GM21526 (cell line): ENCODE results near the gene ERBB3.
"Not testable (repeated sequence)": the region's sequence is repeated elsewhere in the genome, so short reads cannot be mapped to it uniquely, and the experiment has no call there.

ENCODE experiments used
- ATAC-seq: cut with Tn5 transposase; IDR thresholded peaks from one replicate; pipeline ENCODE4 v1.9.1; 2021; ENCODE audit warnings: moderate library complexity; ENCODE audit not compliant: unreplicated experiment, low FRiP score

The ERBB3 gene

DNA sequence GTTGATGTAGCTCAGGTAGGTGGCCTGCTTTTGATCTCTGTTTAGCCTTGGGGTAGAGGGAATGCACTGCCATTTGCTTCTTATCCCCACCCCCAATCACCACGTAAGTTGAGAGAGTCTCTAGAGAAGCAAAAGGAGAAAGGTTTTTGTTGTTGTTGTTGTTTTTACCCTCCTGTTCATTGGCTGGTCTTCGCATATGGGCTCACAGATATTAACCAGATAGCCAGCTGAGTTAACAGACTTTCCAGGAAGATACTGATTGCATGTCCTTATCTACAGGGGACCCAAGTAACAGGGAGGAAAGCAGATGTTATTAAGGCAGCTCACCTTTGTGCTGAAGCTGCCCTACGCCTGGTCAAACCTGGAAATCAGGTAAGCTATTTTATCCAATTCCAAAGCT is 27.3 kb downstream of the ERBB3 start:
- ATAC-seq, result no peak

DNA sequence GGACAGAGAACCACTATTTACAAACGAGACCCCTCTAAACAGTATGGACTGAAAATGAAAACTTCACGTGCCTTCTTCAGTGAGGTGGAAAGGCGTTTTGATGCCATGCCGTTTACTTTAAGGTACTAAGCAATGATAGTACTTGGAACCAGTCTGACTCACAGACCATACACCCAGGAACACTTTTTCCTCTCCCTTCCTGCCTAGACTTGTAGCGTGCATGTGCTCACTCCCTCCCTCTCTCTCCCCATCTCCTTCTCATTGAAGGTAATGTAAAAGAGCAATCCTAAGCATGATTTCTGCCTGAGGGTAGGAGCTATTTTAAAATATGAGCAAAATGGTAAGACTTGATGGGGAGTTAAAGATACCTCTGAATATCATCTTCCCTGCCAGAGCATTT is 30.6 kb downstream of the ERBB3 start:
- no peak for ATAC-seq

GRCh38 chr12:56114084-56114483 is 34.1 kb downstream of the ERBB3 start:
- ATAC-seq, result no peak

DNA sequence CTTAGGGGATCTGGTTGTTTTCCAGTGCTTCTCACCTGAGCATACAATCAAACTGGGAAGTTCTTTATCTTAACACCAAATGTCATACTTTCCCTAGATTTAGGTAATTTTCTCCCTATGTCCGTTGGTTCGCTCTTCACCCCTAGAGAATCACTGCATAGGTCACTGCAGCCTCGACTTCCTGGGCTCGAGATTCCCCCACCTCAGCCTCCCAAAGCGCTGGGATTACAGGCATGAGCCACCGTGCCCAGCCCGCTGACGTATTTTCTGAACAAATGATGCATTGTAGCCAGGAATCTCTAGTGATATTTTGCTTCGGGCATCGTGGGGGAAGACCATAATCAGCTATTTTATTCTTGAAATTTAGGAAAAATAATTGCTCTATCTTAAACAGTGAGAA is 35.4 kb downstream of the ERBB3 start:
- no peak for ATAC-seq

DNA sequence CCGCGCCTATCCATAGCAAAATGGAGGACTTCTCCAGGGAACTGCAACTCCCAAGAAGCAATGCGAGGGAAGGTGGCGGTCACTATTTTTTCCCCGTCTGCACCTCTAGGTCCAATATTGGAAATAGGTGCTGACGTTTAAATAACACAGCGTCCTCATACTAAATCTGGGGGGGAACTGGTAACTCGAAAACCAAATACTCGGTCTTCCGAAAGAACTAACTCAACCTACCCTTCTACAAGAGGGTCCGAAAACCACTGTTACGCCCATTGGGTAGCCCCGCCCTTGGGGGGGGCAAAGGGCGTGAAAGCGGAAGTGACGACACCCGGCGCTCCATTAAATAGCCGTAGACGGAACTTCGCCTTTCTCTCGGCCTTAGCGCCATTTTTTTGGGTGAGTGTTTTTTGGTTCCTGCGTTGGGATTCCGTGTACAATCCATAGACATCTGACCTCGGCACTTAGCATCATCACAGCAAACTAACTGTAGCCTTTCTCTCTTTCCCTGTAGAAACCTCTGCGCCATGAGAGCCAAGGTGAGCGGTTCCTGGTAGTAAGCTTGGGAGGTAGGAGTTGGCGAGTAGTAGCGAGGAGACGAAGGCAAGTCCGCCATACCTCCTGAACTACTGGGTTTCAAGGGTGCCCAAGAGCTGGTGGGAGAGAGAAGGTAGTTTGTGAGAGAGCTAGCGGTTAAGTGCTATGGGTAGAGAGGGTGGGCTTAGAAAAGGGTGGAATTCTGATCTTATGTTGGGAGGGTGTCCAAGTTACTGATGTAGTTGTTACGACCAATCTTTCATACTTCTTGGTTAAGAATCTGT is 36.5 kb downstream of the ERBB3 start, which contains the start of gene RPL41:
TSS of gene RPL41 (plus strand) at position 367 of the 815 bp plus-strand sequence.
- ATAC-seq, result peak; percentile 34

DNA sequence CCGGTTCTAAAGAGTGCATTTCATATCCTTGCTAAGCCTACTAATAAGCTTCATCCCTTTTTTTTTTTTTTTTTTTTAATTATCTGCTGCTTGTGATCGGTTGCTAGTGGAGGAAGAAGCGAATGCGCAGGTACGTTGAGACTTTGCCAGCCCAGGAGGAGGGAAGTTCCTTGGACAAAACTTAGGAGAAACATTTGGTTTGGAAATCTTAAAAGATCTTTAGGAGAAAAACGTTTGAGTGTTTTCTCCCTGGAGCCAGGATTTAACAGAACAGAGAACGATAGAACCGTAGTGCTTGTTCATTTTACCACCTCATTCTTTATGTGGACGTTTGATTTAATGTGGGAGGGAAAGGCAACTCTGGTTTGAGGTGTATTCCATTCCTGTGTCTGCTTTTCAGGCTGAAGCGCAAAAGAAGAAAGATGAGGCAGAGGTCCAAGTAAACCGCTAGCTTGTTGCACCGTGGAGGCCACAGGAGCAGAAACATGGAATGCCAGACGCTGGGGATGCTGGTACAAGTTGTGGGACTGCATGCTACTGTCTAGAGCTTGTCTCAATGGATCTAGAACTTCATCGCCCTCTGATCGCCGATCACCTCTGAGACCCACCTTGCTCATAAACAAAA is 37.2 kb downstream of the ERBB3 start:
- ATAC-seq, result not testable (repeated sequence)

DNA sequence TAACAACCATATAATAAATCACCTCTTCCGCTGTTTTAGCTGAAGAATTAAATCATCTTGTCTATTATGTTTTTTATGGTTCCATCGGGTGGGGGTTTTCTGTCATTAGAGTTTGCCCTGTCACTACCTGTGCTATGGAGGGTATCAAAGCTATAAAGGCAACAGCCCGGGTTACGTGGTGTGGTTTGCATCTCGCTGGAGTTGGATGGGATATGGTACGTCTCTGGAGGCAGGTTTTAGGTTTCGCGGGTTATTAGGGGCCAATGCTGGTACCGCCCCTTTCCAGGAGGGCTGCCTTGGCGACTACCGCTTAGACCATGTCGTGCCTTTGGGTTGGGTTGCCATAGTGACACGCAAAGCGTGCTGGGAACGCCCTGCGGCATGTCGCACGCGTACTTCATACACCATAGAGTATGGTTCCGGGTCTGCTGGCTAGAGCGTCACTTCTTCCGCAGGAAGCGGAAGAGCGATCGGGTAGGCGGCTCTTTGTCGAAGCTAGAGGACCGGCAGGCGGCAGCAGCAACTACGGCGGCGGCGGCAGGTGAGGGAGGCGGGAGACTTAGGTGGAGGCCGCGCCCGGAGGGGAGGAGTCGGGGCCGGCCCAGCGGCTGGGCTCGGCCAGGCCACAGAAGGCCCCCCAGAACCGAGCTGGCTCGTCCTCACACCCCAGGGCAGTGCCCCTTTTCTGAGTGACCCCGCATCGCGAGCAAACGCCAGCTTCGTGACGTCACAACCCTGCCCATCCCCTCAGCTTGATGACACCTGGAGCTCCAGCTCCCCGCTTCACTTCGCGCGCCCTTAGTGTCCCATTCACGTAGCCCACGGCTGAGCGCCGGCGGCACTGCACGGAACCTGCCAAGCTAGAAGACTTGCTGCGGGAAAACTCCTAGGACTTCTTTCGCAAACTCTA is 38.1 kb downstream of the ERBB3 start, which contains the start of gene ZC3H10:
TSS of gene ZC3H10 (plus strand) at position 489 of the 910 bp plus-strand sequence. CDS start 2,297 bp downstream, outside the sequence.
- ATAC-seq, result peak; percentile 73

DNA sequence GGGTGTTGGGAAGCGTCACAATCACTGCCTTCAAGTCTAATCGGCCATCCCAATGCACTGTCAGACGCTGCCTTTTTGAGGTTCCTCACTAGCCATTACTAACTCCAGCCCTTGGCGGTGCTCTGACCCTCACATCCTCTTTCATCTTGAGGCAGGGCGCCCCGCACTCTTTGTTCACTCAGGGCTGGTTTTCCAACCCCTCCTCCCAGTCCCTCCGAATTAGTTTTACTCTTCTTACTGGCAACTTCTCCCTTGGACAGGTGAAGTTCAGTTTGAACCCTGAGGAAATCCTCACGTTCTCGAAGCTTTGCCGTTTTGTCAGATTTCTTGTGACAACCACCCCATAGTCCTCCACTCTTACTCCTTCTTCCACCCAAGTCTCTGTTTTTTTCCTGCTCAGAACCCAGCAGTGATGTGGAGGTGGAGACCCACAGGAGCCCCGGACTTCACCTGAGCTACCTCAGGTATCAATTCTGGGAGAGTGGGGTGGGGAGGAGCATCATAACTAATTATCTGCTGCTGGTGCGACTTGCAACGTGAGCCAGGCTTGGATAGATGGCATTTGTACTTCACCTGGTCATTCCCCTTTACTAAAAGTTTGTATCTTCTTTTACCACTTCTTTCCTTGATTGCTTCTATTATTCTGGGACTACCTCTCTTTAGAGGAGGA is 38.9 kb downstream of the ERBB3 start:
- peak; percentile 5 for ATAC-seq

- no peak for ATAC-seq
Measured at GRCh38 chr12:56119361-56119796, 39.4 kb downstream of the ERBB3 start.

GRCh38 chr12:56120158-56120846 is 40.3 kb downstream of the ERBB3 start:
- no peak for ATAC-seq

DNA sequence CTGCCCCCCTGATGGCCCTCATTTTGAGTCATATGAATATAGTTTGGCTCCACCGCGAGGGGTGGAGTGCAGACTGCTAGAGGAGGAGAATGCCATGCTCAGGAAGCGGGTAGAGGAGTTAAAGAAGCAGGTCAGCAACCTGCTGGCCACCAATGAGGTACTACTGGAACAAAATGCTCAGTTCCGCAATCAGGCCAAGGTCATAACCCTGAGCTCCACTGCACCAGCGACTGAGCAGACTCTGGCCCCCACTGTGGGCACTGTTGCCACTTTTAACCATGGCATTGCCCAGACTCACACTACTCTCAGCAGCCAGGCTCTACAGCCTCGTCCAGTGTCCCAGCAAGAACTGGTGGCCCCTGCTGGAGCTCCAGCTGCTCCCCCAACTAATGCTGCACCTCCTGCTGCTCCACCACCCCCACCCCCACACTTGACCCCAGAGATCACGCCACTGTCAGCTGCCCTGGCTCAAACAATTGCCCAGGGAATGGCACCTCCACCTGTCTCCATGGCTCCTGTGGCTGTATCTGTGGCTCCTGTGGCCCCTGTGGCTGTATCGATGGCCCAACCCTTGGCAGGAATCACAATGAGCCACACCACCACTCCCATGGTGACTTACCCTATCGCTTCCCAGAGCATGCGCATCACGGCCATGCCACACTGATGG is 41.4 kb downstream of the ERBB3 start:
- ATAC-seq, result no peak

- no peak for ATAC-seq
Measured at GRCh38 chr12:56122637-56123036, 42.7 kb downstream of the ERBB3 start.

DNA sequence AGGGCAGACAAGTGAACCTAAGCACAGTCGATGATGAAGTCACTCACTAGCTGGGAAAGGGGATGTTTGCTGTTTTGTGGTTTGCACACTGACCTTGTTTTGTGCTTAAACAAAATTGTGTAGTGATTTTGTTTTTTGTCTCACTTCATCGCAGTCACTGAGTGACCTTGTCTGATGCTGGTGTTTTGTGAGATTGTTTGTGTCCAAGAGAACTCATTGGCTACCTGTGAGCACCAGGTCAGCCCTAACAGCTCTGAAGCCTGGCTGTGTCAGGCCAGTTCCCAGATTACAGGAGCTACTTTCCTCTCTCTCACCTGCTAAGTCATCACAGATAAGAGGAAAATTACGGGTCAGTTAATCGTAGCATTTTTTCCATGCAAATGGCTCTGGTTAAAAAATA is 44.2 kb downstream of the ERBB3 start:
- ATAC-seq, result no peak

- no peak for ATAC-seq
Measured at GRCh38 chr12:56126732-56127239, 46.8 kb downstream of the ERBB3 start.

DNA sequence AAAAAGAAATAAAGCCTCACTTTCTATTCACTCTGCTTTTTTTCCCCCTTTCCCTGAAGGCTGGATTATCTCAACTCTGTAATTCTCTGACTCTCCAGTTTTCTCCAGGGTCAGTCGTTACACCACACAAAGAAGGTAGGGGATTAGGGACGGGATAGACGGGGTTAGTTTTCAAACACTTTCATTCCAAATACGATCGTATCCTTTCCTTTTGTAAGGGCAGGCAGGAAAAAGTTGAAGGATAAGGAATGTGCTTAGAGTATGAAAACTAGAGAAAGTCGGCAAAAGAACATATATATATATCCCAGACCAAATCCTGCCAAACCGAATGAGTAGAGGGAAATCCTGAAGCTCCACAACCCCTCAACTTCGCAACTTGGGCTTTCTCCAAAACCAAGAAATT is 47.5 kb downstream of the ERBB3 start:
- ATAC-seq, result no peak

- ATAC-seq, result peak; percentile 82
Measured at GRCh38 chr12:56127888-56128669, 48.1 kb downstream of the ERBB3 start, which contains the start of gene ESYT1. Gene ESYT1, plus strand, starts transcription at chr12:56128267. Its CDS starts 53 bp downstream, at chr12:56128320.

DNA sequence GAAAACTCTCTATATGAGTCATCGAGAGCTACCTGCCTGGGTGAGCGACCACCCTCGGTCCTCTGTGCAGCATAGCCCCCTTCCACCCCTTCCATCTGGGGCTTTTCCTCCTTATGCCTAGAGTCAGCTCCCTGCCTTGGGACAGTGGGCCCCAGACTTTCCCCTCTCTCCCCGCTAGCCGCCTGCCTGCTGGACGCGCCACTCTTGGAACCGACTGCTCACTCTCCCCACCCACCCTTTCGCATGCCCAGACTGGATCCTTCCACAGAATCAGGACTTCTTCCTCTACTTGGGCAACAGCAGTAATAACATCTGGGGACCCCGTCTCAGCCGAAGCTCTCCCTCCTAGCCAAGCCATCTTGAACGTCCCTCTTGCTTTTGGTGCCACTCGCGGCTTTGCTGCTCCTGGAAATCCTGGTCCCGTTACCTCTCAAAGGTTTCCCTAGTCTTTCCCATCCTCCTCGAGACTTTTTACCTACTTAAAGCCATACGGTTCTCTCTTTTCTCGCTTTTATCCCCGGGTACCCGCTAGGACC is 48.8 kb downstream of the ERBB3 start:
- no peak for ATAC-seq
